ENCODE results near the gene FLT1.

FLT1 gene

GRCh38 chr13:28306325-28306724 lies 188.6 kb downstream of the FLT1 start:
- DNase-seq (ENCODE audit: low read depth), result no peak
- no peak for TF ChIP-seq CTCF (IDR thresholded peaks at IDR 0.05; ENCODE audit: control insufficient read depth, extremely low read depth, insufficient read depth)

GRCh38 chr13:28301839-28302238 lies 193.1 kb downstream of the FLT1 start:
- no peak for DNase-seq (ENCODE audit: low read depth)
- H3K4me3 ChIP-seq (ENCODE audit: low read depth, low read length), result no peak overlapping the region
- TF ChIP-seq CTCF (IDR thresholded peaks at IDR 0.05; ENCODE audit: control insufficient read depth, extremely low read depth, insufficient read depth), result no peak

More at GRCh38 chr13:28306325-28306724, 188.6 kb downstream of the FLT1 start:
- no peak overlapping the region for H3K4me3 ChIP-seq (ENCODE audit: low read depth, low read length)

- H3K4me3 ChIP-seq (ENCODE audit: low read depth, low read length), result no peak overlapping the region
- no peak for DNase-seq (ENCODE audit: low read depth)
- no peak for TF ChIP-seq CTCF (IDR thresholded peaks at IDR 0.05; ENCODE audit: control insufficient read depth, extremely low read depth, insufficient read depth)
Measured at GRCh38 chr13:28299916-28300315, 195.0 kb downstream of the FLT1 start.

GRCh38 chr13:28297341-28297740 lies 197.6 kb downstream of the FLT1 start:
- no peak overlapping the region for H3K4me3 ChIP-seq (ENCODE audit: low read depth, low read length)
- no peak for TF ChIP-seq CTCF (IDR thresholded peaks at IDR 0.05; ENCODE audit: control insufficient read depth, extremely low read depth, insufficient read depth)
- no peak for DNase-seq (ENCODE audit: low read depth)

GRCh38 chr13:28286263-28286662 lies 208.7 kb downstream of the FLT1 start:
- no peak for DNase-seq (ENCODE audit: low read depth)
- no peak for TF ChIP-seq CTCF (IDR thresholded peaks at IDR 0.05; ENCODE audit: control insufficient read depth, extremely low read depth, insufficient read depth)
- H3K4me3 ChIP-seq (ENCODE audit: low read depth, low read length), result no peak overlapping the region

- no peak overlapping the region for H3K4me3 ChIP-seq (ENCODE audit: low read depth, low read length)
- DNase-seq (ENCODE audit: low read depth), result no peak
- TF ChIP-seq CTCF (IDR thresholded peaks at IDR 0.05; ENCODE audit: control insufficient read depth, extremely low read depth, insufficient read depth), result no peak
Measured at GRCh38 chr13:28283600-28283999, 211.3 kb downstream of the FLT1 start.

GRCh38 chr13:28282451-28282850 lies 212.5 kb downstream of the FLT1 start:
- DNase-seq (ENCODE audit: low read depth), result no peak
- no peak for TF ChIP-seq CTCF (IDR thresholded peaks at IDR 0.05; ENCODE audit: control insufficient read depth, extremely low read depth, insufficient read depth)
- no peak overlapping the region for H3K4me3 ChIP-seq (ENCODE audit: low read depth, low read length)
